GM12878 (cell line): ENCODE measurements around the gene CCDC14. TPM values are rescaled to one million over a fixed set of nuclear protein-coding genes. Genes with fewer than 3 reads are reported as not detected.

Source experiments
- ATAC-seq: fragments of 200-7000 bp; cut with Tn5 transposase; 3 replicates; pipeline ENCODE4 v1.9.1; 2020; ENCODE audit warnings: mild to moderate bottlenecking, moderate library complexity
- BruUV-seq: library from RNA; stranded (reverse); fragments of 400-500 nt; replicated peaks from 2 replicates; lab custom pipeline; 2021; lab: Mats Ljungman, UMichigan
- CTCF ChIA-PET: fragments of 300-600 bp; sonication (Branson Sonifier 250); formaldehyde crosslinking; extraction: SDS; loops from one replicate; lab custom pipeline; 2021; ENCODE audit warnings: inconsistent platforms; lab: Yijun Ruan, JAX
- POLR2A ChIA-PET: fragments of 350-600 bp; formaldehyde crosslinking; extraction: SDS; loops from one replicate; lab custom pipeline; 2021; ENCODE audit warnings: inconsistent platforms; lab: Charles Lee
- RAD21 ChIA-PET: fragments of 300-600 bp; sonication (Branson Sonifier 250); formaldehyde crosslinking; loops from one replicate; lab custom pipeline; 2023; ENCODE audit warnings: antibody characterized with exemption; ENCODE audit not compliant: unreplicated experiment; lab: Charles Lee
- SMC1A ChIA-PET: fragments of 300-600 bp; sonication (Branson Sonifier 250); formaldehyde crosslinking; loops from one replicate; lab custom pipeline; 2023; ENCODE audit not compliant: unreplicated experiment, uncharacterized antibody; lab: Charles Lee
- DNase-seq: peaks from one replicate; pipeline ENCODE4 v3.0.0-alpha.2; 2011; ENCODE audit warnings: low read depth, low spot score
- FAIRE-seq: peaks from 3 replicates; lab custom pipeline; 2011; peaks lifted over from hg19 to GRCh38; lab: Jason Lieb, UNC
- H2AFZ ChIP-seq: 2 replicates; pipeline ENCODE4 v1.6.0; 2011; ENCODE audit warnings: low read depth, low read length, control low read depth; ENCODE audit not compliant: control insufficient read depth
- H3K27ac ChIP-seq: 2 replicates; pipeline ENCODE4 v1.5.1; 2011; ENCODE audit warnings: control low read depth; ENCODE audit not compliant: control insufficient read depth, insufficient read depth
- H3K27me3 ChIP-seq, 2 experiments: replicated peaks in 1 of 2; 2 replicates each; pipeline versions ENCODE4 v1.6.0 to v1.6.1; 2011; ENCODE audit warnings: low read length in 1 of 2; ENCODE audit not compliant: control insufficient read depth in 2 of 2, insufficient read depth in 2 of 2
- H3K36me3 ChIP-seq, 2 experiments: 2 replicates each; pipeline ENCODE4 v1.5.1; 2011; ENCODE audit warnings: low read length in 1 of 2; ENCODE audit not compliant: control insufficient read depth in 2 of 2, insufficient read depth in 2 of 2
- H3K4me1 ChIP-seq: 2 replicates; pipeline ENCODE4 v1.6.1; 2011; ENCODE audit warnings: mild to moderate bottlenecking, low read length, moderate library complexity, mixed read lengths; ENCODE audit not compliant: control insufficient read depth, insufficient read depth
- H3K4me2 ChIP-seq: 2 replicates; pipeline ENCODE4 v1.6.0; 2011; ENCODE audit warnings: control low read depth; ENCODE audit not compliant: control insufficient read depth, insufficient read depth
- H3K4me3 ChIP-seq: fragments of 200-600 bp; sonication (generic); 2 replicates; pipeline ENCODE4 v1.5.1; 2016
- H3K79me2 ChIP-seq: 2 replicates; pipeline ENCODE4 v1.6.0; 2011; ENCODE audit warnings: low read length; ENCODE audit not compliant: control insufficient read depth, insufficient read depth
- H3K9ac ChIP-seq: 2 replicates; pipeline ENCODE4 v1.8.0; 2011; ENCODE audit warnings: low read length, control low read depth, mixed read lengths; ENCODE audit not compliant: control insufficient read depth, insufficient read depth
- H3K9me3 ChIP-seq: replicated peaks from 3 replicates; pipeline ENCODE4 v1.5.1; 2011; ENCODE audit warnings: mild to moderate bottlenecking, low read length; ENCODE audit not compliant: control insufficient read depth, insufficient read depth
- H4K20me1 ChIP-seq: 2 replicates; pipeline ENCODE4 v1.6.0; 2011; ENCODE audit not compliant: control insufficient read depth, insufficient read depth
- BHLHE40 ChIP-seq, 2 experiments: fragments of 450-650 bp in 1 of 2; IDR thresholded peaks; 2 replicates each; pipeline ENCODE4 v1.6.1; 2011 to 2017; ENCODE audit warnings: low read depth in 2 of 2, borderline replicate concordance in 1 of 2, improper control_type of control experiment in 1 of 2, low read length in 1 of 2, mild to moderate bottlenecking in 1 of 2
- BMI1 ChIP-seq: fragments of 450-650 bp; IDR thresholded peaks from 2 replicates; pipeline ENCODE4 v1.6.1; 2016; ENCODE audit warnings: mild to moderate bottlenecking, moderate library complexity, borderline replicate concordance
- CREB1 ChIP-seq: IDR thresholded peaks from 2 replicates; pipeline ENCODE4 v1.6.1; 2012; ENCODE audit warnings: low read depth, mild to moderate bottlenecking, inconsistent platforms
- MYB ChIP-seq: fragments of 150-350 bp; IDR thresholded peaks from 2 replicates; pipeline ENCODE4 v1.6.1; 2014; ENCODE audit warnings: mild to moderate bottlenecking, low read depth, low read length, borderline replicate concordance
- NR2C2 ChIP-seq: IDR thresholded peaks from 2 replicates; pipeline ENCODE4 v1.6.1; 2011; ENCODE audit warnings: borderline replicate concordance, low read depth; ENCODE audit not compliant: control insufficient read depth, insufficient read length
- SREBF2 ChIP-seq: IDR thresholded peaks from 2 replicates; pipeline ENCODE4 v1.6.1; 2012; ENCODE audit warnings: mild to moderate bottlenecking, low read length
- USF2 ChIP-seq: IDR thresholded peaks from 2 replicates; pipeline ENCODE4 v1.6.1; 2011; ENCODE audit warnings: low read depth, low read length, improper control_type of control experiment, borderline replicate concordance
- YY1 ChIP-seq: IDR thresholded peaks from 2 replicates; pipeline ENCODE4 v1.6.1; 2011; ENCODE audit warnings: low read depth, mild to moderate bottlenecking, low read length
- ZBTB11 ChIP-seq: fragments of 450-650 bp; formaldehyde crosslinking; IDR thresholded peaks from 2 replicates; pipeline ENCODE4 v1.5.0; 2022; ENCODE audit warnings: mild to moderate bottlenecking, missing genetic modification characterization
- WGBS: methylation state at CpG from one replicate; pipeline ENCODE4 v1.1.6; 2016; ENCODE audit warnings: low lambda C conversion rate; ENCODE audit not compliant: insufficient replicate concordance, insufficient coverage; ENCODE audit errors: missing lambda C conversion rate; 5-methylcytosine and 5-hydroxymethylcytosine counted together
- in situ Hi-C: fragments of 300-500 bp; cut with MboI; formaldehyde crosslinking; loops from 9 replicates; pipeline ENCODE4 v1.14.3; 2018; ENCODE audit warnings: mixed read lengths
- intact Hi-C: fragments of 100-400 bp; cut with micrococcal nuclease; formaldehyde crosslinking; loops from one replicate; pipeline ENCODE4 v1.14.2; 2022; ENCODE audit not compliant: unreplicated experiment
- polyA plus RNA-seq, 11 experiments: library from polyadenylated mRNA; depleted of rRNA in 4 of 11; unstranded in 6 of 11; stranded (reverse) in 5 of 11; fragments of >200 nt; fragmentation: Nextera tagmentation in 4 of 11; fragmentation: Illumina TruSeq in 1 of 11; extraction: Ambion mirVana in 4 of 11; extraction: Trizol in 1 of 11; gene quantifications; 1 replicate in 1 of 11; 2 replicates in 10 of 11; pipeline versions ENCODE4 v1.2.1 to v1.2.3, GENCODE V29; 2011 to 2016; ENCODE audit warnings: inconsistent platforms in 2 of 11, missing spikeins in 2 of 11, low read depth in 1 of 11
- total RNA-seq, 4 experiments: library from RNA; depleted of rRNA in 3 of 4; stranded (reverse); fragments of >200 nt in 3 of 4; fragmentation: Illumina TruSeq in 1 of 4; extraction: Trizol in 1 of 4; gene quantifications; 2 replicates each; pipeline versions ENCODE4 v1.2.1 to v1.2.3, GENCODE V29; 2013 to 2021

Gene CCDC14
- total and polyA plus RNA-seq, 10 of the 15 experiments (the other 5 are each of a cell fraction or from before 2014, with no cell fraction given) = 15.9 to 104 (median 43.0) TPM

GRCh38 chr3:123909785-123910184 lies 51.2 kb downstream of the CCDC14 start:
- POLR2A ChIA-PET = no interaction called here
- Histone ChIP-seq H3K9ac (no peak overlapping the region), H3K27me3 (no peaks in the 10 kb centered on the region), H3K4me1 (peaks cover 5% of the 10 kb centered on the region; the same call in 1 of the 2 replicates), H3K36me3 (no peaks in the 10 kb centered on the region), H4K20me1 (no peaks in the 10 kb centered on the region), H3K79me2 (no peaks in the 10 kb centered on the region), H3K9me3 (no peaks in the 10 kb centered on the region), H2AFZ (no peak overlapping the region; the same call in 1 of the 2 replicates), H3K4me3 (no peak overlapping the region), H3K4me2 (no peak overlapping the region), H3K27ac (no peak overlapping the region)
- SMC1A ChIA-PET = no interaction called here
- intact Hi-C loops = no loop called here
- RAD21 ChIA-PET = no interaction called here
- no TSS peak for BruUV-seq
- TF ChIP-seq YY1 (0 out of 2 replicates have a peak, but pooled peaks have one; percentile 35), SREBF2 (no peak), CREB1 (no peak), ZBTB11 (CRISPR knock-in tag) (no peak), BMI1 (no peak), BHLHE40 (IDR thresholded peaks at IDR 0.05; ENCODE audit: borderline replicate concordance in 1 of 2, low read depth in 2 of 2, low read length in 1 of 2) (peak in 1 of 2 experiments; percentile 29; a peak in 1 of 4 replicates), USF2 (no peak), MYB (no peak), NR2C2 (no peak)
- CTCF ChIA-PET = no interaction called here
- WGBS = 50% methylated on average over 2 of the region's 2 CpGs
- FAIRE-seq (peak; percentile 78), DNase-seq (peak; percentile 2), ATAC-seq (peak; percentile 65)
- in situ Hi-C loops = no loop called here
